GM21737 (cell line): ENCODE results near the gene FGF2.
A peak's percentile ranks its signal among the peaks of the same experiment; 100 is the strongest.

Experiments
- ATAC-seq: cut with Tn5 transposase; IDR thresholded peaks from one replicate; pipeline ENCODE4 v1.9.1; 2021; ENCODE audit warnings: mild to moderate bottlenecking, moderate library complexity; ENCODE audit not compliant: unreplicated experiment

FGF2 gene

GRCh38 chr4:122884499-122884898 lies 57.9 kb downstream of the FGF2 start:
- no peak for ATAC-seq

DNA sequence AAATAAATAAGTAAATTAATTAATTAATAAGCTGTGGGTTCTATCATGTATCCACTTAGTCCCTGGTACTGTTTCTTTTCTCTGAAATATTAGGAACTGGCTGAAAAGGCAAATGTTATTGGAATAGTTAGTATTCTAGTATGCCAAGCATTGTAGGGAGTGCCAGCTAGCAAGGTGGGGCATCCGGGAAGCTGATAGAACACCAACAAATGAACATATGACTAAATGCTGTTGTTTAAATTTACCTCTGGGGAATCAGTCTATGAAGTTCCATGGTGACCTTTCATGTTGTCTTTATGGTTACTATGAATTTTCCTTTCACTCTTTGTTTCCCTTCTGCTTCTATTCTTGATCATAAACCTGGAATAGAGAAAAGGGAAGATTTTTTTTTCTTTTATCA lies 63.1 kb downstream of the FGF2 start:
- ATAC-seq: no peak

DNA sequence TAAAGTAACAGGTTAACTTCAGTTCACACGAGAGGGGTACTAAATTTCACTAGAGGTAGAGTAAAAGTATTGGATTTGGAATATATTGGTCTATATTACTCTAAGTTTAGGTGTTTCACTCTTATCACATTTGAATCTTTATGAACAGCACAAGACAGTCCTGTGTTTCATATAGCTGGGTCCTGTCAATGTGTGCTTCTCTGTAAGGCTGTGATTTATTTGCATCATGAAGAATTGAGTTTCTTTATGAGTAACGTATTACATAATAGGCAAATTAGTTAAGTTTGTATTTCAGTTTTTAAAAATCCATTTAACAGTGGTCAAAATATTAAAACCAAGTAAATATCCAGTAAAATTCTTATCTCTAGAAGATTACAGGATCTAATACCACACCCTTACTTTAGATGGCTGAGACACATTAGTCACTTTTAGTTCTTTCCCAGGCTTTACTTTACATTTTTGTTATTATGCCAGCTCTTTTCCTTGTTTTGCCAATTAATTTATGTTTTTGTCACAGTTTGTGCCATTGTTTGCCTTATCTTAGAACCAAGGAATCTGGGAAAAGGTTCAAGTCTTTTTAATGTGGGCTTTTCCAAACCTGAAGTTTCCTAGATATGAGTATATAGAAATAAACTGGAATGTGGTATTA lies 63.6 kb downstream of the FGF2 start:
- no peak for ATAC-seq

GRCh38 chr4:122894827-122895226 lies 68.2 kb downstream of the FGF2 start:
- ATAC-seq: no peak

- no peak for ATAC-seq
Observed at GRCh38 chr4:122895336-122895995, 68.8 kb downstream of the FGF2 start.

DNA sequence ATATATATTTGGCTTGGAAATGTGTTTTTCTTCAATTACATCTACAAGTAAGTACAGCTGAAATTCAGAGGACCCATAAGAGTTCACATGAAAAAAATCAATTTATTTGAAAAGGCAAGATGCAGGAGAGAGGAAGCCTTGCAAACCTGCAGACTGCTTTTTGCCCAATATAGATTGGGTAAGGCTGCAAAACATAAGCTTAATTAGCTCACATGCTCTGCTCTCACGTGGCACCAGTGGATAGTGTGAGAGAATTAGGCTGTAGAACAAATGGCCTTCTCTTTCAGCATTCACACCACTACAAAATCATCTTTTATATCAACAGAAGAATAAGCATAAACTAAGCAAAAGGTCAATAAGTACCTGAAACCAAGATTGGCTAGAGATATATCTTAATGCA lies 69.6 kb downstream of the FGF2 start:
- no peak for ATAC-seq

- no peak for ATAC-seq
Observed at GRCh38 chr4:122898370-122899150, 71.9 kb downstream of the FGF2 start.

DNA sequence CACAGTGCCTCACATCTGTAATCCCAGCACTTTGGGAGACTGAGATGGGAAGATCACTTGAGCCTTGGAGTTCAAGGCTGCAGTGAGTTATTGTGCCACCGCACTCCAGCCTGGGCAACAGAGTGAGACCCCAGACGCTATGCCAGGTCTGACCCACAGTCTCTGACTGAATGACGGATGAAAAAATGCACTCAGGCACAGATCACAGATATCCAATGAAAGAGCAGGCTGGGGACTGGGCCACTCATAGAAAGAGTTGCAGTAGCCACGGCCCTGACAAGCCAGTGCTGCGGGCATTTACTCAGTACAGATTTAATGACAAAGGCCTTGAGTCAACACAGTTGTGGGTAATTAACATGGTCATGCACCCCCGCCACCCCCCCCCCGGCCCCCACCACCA lies 73.1 kb downstream of the FGF2 start:
- ATAC-seq: no peak

GRCh38 chr4:122900314-122900713 lies 73.7 kb downstream of the FGF2 start:
- ATAC-seq: no peak

DNA sequence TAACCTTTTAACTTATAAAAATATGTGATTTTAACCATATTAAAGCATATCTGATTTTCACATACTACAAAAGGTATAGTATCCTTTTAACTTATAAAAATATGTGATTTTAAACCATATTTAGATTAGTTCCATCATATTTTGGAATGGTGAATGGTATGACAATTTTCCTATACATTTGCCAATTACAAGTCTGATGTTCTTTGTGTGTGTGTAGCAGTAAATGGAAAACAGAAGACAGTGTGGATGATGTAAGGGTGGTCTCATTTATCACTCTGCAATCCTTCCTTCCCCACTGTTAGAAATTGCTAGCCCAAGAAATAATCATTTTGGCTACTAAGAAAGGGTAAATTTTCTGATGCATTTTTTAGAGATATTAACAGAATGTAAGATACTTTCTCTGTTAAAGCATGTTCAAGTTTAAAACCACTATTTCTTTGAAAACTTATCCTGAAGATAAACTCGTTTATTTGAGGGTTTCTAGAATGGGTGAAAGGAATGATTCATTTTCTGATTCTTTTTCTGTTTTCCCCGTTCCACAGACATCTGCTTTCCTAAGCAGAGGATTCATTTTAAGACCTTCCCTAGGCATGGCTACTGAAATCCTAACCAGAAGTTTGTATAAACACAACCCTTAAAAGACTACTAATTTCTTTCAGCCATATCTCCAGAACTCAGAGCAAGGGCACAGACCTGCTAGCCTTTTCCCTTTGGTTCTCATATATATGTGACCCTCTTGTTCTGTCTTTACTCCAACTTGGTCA lies 74.8 kb downstream of the FGF2 start:
- no peak for ATAC-seq

GRCh38 chr4:122903766-122904288 lies 77.2 kb downstream of the FGF2 start:
- ATAC-seq: no peak

DNA sequence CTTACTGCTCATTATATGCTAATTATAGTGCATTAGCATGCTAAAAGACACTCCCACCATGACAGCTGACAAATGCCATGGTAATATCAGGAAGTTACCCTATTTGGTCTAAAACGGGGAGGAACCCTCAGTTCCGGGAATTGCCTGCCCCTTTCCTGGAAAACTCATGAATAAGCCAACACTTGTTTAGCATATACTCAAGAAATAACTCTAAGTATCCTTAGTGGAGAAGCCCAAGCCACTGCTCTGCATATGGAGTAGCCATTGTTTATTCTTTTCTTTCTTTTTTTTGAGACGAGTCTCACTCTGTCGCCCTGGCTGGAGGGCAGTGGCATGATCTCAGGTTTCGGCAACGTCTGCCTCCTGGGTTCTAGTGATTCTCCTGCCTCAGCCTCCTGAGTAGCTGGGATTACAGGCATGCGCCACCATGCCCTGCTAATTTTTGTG lies 80.3 kb downstream of the FGF2 start:
- no peak for ATAC-seq

DNA sequence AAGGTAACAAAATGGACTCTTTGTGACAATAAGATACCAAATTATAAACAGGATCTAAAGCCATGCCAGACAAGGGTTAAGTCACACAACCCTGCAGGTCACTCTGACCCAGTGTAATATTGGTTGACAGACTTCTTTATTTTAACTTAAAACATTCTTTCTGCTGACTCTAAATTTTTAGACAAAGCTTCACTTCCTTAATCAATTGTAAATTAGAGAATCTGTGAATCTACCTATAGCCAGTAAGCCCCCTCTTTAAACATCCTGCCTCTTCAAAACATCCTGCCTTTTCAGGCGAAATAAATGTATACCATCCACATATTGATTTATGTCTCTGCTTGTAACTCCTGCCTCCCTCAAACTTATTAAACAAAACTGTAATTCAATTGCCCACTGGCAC lies 81.6 kb downstream of the FGF2 start:
- no peak for ATAC-seq

GRCh38 chr4:122909683-122910082 lies 83.1 kb downstream of the FGF2 start:
- no peak for ATAC-seq

- no peak for ATAC-seq
Observed at GRCh38 chr4:122911588-122911987, 85.0 kb downstream of the FGF2 start.

DNA sequence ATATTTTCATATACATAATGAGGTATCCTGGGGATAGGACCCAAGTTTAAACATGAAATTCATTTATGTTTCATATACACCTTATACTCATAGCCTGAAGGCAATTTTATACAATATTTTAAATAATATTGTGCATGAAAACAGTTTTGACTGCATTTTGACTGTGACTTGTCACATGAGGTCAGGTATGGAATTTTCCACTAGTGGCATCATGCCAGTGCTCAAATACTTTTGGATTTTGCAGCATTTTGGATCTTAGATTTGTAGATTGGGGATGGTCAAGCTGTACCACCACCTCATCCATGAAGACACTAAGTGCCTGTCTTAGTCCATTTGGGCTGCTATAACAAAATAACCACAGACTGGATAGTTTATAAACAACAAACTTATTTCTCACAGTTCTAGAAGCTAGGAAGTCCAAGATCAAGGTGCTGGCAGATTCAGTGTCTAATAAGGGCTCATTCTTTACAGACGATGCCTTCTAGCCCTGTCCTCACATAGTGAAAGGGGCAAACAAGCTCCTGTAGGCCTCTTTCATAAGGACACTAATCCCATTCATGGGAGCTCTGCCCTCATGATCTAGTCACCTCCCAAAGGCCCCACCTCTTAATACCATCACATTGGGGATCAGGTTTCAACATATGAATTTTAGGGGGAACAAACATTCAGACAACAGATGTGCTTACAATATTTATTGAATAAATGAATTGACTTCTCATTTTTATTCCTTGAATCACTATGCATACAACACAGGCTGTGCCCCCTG lies 86.4 kb downstream of the FGF2 start:
- no peak for ATAC-seq

DNA sequence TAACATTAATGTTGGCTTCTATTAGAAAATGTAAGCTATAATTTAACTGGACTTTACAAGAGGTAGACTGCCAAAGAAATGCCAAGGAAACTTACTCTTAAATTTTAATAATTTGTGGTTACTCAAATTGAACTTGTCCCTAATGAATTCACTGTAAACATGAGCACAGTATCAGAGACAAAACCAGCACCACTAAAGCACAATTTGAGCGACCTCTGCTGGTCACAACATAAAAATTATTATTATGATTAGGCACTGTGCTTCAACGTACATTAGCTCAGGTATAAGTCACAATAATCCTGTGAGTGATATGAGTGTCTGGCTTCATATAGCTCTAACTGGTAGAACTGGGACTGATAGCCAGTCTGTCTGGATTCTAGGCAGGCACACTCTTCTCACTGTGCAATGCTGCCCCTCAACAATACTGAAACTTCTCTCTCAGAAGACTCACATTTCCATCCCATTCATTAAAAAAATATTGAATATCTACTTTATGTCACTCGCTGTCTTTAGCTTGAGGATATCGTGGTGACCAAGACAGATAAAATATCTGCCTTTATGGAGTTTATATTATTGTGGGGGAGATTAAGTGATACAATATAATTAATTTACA lies 87.8 kb downstream of the FGF2 start:
- ATAC-seq: peak; percentile 82

DNA sequence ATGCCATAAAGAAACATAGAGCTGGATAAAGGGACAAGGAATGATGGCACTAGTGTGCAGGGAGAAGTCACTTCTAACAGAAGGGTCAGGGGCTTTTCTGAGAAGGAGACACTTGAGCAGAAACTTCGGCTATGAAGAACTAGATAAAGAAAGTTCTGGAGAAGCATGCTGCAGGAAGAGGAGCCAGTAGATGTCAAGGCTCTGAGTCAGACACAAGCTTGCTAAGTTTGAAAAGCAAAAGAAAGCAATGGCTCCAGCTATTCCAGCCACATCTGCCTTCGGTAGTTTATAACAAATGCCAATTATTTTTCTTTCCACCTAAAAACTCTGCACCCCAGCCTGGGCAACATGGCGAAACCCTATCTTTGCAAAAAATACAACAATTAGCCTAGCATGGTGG lies 88.3 kb downstream of the FGF2 start:
- no peak for ATAC-seq

GRCh38 chr4:122917731-122918130 lies 91.1 kb downstream of the FGF2 start:
- ATAC-seq: no peak

- ATAC-seq: no peak
Observed at GRCh38 chr4:122920473-122920872, 93.8 kb downstream of the FGF2 start.
